GM18498 (cell line): ENCODE data around the gene GPR157.

Experiments used
- ATAC-seq: cut with Tn5 transposase; IDR thresholded peaks from one replicate; pipeline ENCODE4 v1.9.1; 2021; ENCODE audit warnings: mild to moderate bottlenecking, moderate library complexity; ENCODE audit not compliant: unreplicated experiment

The GPR157 gene

GRCh38 chr1:9065213-9065751 is 63.6 kb downstream of the GPR157 start:
- ATAC-seq = no peak

- ATAC-seq = no peak
Observed at GRCh38 chr1:9062846-9063245, 66.1 kb downstream of the GPR157 start.

- ATAC-seq = no peak
Observed at GRCh38 chr1:9062021-9062471, 66.9 kb downstream of the GPR157 start.

- no peak for ATAC-seq
Observed at GRCh38 chr1:9061252-9061960, 67.5 kb downstream of the GPR157 start.

- ATAC-seq = no peak
Observed at GRCh38 chr1:9059891-9060744, 68.8 kb downstream of the GPR157 start.

GRCh38 chr1:9058465-9058864 is 70.4 kb downstream of the GPR157 start:
- ATAC-seq = no peak

- no peak for ATAC-seq
Observed at GRCh38 chr1:9057851-9058250, 71.1 kb downstream of the GPR157 start.

GRCh38 chr1:9052272-9053049 is 76.4 kb downstream of the GPR157 start:
- no peak for ATAC-seq

GRCh38 chr1:9051379-9051778 is 77.5 kb downstream of the GPR157 start:
- ATAC-seq = no peak

- ATAC-seq = no peak
Observed at GRCh38 chr1:9050803-9051202, 78.1 kb downstream of the GPR157 start.
